NCI-H1694 treated with DMSO at 0.1 percent for 48 hours (cell line): Measurements from ENCODE around the gene OR10G3.
"Not testable (repeated sequence)": the region's sequence is repeated elsewhere in the genome, so short reads cannot be mapped to it uniquely, and the experiment has no call there.

Experiments
- DNase-seq: peaks from one replicate; lab custom pipeline; 2025; lab: John Stamatoyannopoulos, UW

The OR10G3 gene

GRCh38 chr14:21579976-21580375, at the start of gene OR10G3:
TSS of gene OR10G3 (minus strand) at chr14:21580076. CDS start at chr14:21570744, 9,332 bp downstream.
- no peak for DNase-seq

- DNase-seq, result no peak
Measured at GRCh38 chr14:21626491-21627230, 46.8 kb upstream of the OR10G3 start.

- DNase-seq, result no peak
Measured at GRCh38 chr14:21617614-21618013, 37.7 kb upstream of the OR10G3 start.

GRCh38 chr14:21614240-21614639, 34.4 kb upstream of the OR10G3 start:
- DNase-seq, result no peak

- DNase-seq, result no peak
Measured at GRCh38 chr14:21612324-21612723, 32.4 kb upstream of the OR10G3 start.

- not testable (repeated sequence) for DNase-seq
Measured at GRCh38 chr14:21602181-21602580, 22.3 kb upstream of the OR10G3 start.

- no peak for DNase-seq
Measured at GRCh38 chr14:21589317-21589716, 9.4 kb upstream of the OR10G3 start.

GRCh38 chr14:21575661-21576060, 4.2 kb downstream of the OR10G3 start:
- DNase-seq, result no peak

GRCh38 chr14:21572604-21573003, 7.3 kb downstream of the OR10G3 start:
- no peak for DNase-seq

GRCh38 chr14:21558703-21559170, 21.1 kb downstream of the OR10G3 start:
- no peak for DNase-seq

GRCh38 chr14:21557084-21557901, 22.6 kb downstream of the OR10G3 start:
- peak; percentile 95 for DNase-seq

- DNase-seq, result no peak
Measured at GRCh38 chr14:21556378-21557083, 23.3 kb downstream of the OR10G3 start.

GRCh38 chr14:21553266-21553665, 26.6 kb downstream of the OR10G3 start:
- no peak for DNase-seq

- not testable (repeated sequence) for DNase-seq
Measured at GRCh38 chr14:21544588-21544987, 35.3 kb downstream of the OR10G3 start.

- no peak for DNase-seq
Measured at GRCh38 chr14:21543963-21544362, 35.9 kb downstream of the OR10G3 start.

GRCh38 chr14:21543521-21543960, 36.3 kb downstream of the OR10G3 start:
- peak; percentile 61 for DNase-seq

- DNase-seq, result no peak
Measured at GRCh38 chr14:21541413-21542074, 38.3 kb downstream of the OR10G3 start.

GRCh38 chr14:21539189-21539940, 40.5 kb downstream of the OR10G3 start:
- no peak for DNase-seq

GRCh38 chr14:21537090-21537424, 42.8 kb downstream of the OR10G3 start:
- no peak for DNase-seq

- DNase-seq, result no peak
Measured at GRCh38 chr14:21536418-21537089, 43.3 kb downstream of the OR10G3 start.
